GM12874 (cell line): ENCODE data around the gene ZNF764.

Experiments used
- CTCF ChIP-seq: IDR thresholded peaks from 2 replicates; pipeline ENCODE4 v1.5.1; 2011; ENCODE audit warnings: low read depth, mild to moderate bottlenecking, control low read depth, low read length, moderate library complexity; ENCODE audit not compliant: insufficient read depth

ZNF764 gene

GRCh38 chr16:30559690-30560089 lies 1.5 kb upstream of the ZNF764 start:
- no peak for TF ChIP-seq CTCF

DNA sequence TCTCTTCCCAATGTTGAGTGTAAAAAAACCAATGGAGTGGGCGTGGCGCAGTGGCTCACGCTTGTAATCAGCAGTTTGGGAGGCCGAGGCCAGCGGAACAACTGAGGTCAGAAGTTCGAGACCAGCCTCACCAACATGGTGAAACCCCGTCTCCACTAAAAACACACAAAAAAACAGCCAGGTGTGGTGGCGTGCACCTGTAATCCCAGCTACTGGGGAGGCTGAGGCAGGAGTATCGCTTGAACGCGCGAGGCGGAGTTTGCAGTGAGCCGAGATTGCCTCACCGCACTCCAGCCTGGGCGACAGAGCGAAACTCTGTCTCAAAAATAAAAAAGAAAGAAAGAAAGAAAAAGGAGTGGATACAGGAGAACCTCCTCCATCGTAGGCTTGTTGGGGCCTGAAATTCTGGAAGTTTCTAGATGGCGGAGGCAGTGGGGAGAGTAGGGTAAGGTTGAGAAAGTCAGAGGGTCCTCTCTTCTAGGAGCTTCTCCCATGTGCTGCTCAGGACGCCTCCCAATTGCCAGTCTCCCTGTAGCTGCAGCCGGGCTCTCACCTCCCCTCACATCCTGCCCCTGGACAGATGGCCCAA lies 709 bp upstream of the ZNF764 start:
- TF ChIP-seq CTCF, result no peak

GRCh38 chr16:30557707-30557956 lies 542 bp downstream of the ZNF764 start:
- no peak for TF ChIP-seq CTCF

- TF ChIP-seq CTCF, result no peak
Observed at GRCh38 chr16:30556125-30556473, 2.1 kb downstream of the ZNF764 start.

- TF ChIP-seq CTCF, result no peak
Observed at GRCh38 chr16:30555315-30556124, 2.7 kb downstream of the ZNF764 start.

- TF ChIP-seq CTCF, result no peak
Observed at GRCh38 chr16:30554557-30555314, 3.4 kb downstream of the ZNF764 start.

- no peak for TF ChIP-seq CTCF
Observed at GRCh38 chr16:30553393-30553899, 4.7 kb downstream of the ZNF764 start.
